AG20443 (cell line): ENCODE results near the gene KIF26A.
"Not testable (repeated sequence)": the region's sequence is repeated elsewhere in the genome, so short reads cannot be mapped to it uniquely, and the experiment has no call there.

Experiments used
- DNase-seq: peaks from one replicate; pipeline ENCODE4 v3.0.0; 2012; ENCODE audit warnings: low spot score, mixed read lengths

Gene KIF26A

GRCh38 chr14:104223101-104224041 is 85.0 kb downstream of the KIF26A start:
- DNase-seq = no peak

- DNase-seq = no peak
These were observed 85.7 kb downstream of the KIF26A start for GRCh38 chr14:104224131-104224505.

GRCh38 chr14:104224506-104225277 is 86.3 kb downstream of the KIF26A start:
- DNase-seq = no peak

- DNase-seq = not testable (repeated sequence)
These were observed 87.1 kb downstream of the KIF26A start for GRCh38 chr14:104225278-104226190.

- DNase-seq = no peak
These were observed 88.3 kb downstream of the KIF26A start for GRCh38 chr14:104226421-104227383.

GRCh38 chr14:104227806-104228205 is 89.4 kb downstream of the KIF26A start:
- no peak for DNase-seq

- no peak for DNase-seq
These were observed 89.8 kb downstream of the KIF26A start for GRCh38 chr14:104228221-104228620.

GRCh38 chr14:104228716-104229533 is 90.5 kb downstream of the KIF26A start:
- DNase-seq = no peak

- DNase-seq = no peak
These were observed 91.2 kb downstream of the KIF26A start for GRCh38 chr14:104229534-104230055.

GRCh38 chr14:104230119-104230815 is 91.9 kb downstream of the KIF26A start:
- no peak for DNase-seq
